C1 segment of cervical spinal cord (tissue), 14 donors: ENCODE data around the gene FYTTD1.
"Not testable (repeated sequence)": the region's sequence is repeated elsewhere in the genome, so short reads cannot be mapped to it uniquely, and the experiment has no call there.

ENCODE experiments used
- DNase-seq, 14 donors: peaks; one replicate each; lab custom pipeline; 2025; lab: John Stamatoyannopoulos, UW

FYTTD1 gene, protein sequence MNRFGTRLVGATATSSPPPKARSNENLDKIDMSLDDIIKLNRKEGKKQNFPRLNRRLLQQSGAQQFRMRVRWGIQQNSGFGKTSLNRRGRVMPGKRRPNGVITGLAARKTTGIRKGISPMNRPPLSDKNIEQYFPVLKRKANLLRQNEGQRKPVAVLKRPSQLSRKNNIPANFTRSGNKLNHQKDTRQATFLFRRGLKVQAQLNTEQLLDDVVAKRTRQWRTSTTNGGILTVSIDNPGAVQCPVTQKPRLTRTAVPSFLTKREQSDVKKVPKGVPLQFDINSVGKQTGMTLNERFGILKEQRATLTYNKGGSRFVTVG

DNA sequence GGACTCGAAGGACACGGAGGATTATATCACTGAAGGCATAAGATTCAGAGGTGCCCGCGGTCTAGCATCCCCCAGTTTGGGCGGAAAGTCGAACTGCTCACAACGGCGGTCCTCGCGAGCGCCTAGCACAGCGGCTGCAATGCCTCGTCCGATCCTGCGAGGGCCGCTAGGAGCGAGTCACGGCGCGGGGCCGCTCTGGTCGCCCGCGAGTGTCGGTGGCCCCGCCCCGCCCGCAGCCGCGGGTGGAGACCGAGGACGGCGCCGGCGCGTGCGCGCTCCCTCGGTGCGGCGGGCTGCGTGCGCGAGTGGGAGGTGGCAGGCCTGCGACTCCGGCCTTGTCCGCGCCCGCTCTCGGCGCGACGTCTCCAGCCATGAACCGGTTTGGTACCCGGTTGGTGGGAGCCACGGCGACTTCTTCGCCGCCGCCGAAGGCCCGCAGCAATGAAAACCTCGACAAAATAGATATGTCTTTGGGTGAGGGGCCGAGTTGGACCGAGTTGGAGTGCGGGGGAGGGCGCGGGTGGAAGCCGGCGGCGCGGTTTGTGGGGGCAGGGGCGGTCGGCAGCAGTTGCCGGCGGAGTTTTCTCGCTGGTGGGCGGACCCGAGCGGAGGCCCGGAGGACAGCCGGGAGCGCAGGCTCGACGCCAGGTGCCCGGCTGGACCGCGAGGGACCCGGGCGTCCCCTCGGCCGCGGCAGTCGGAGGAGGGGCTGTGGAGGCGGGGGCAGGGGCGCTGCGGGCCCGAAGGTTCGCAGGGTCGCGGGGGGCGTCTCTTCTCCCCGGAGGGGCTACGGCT is at the start of gene FYTTD1:
Gene FYTTD1 (plus strand): TSS at position 283 of the 795 bp plus-strand sequence. CDS start 89 bp downstream, at position 372.
- peak; percentile 53 to 96 (median 84) for DNase-seq

DNA sequence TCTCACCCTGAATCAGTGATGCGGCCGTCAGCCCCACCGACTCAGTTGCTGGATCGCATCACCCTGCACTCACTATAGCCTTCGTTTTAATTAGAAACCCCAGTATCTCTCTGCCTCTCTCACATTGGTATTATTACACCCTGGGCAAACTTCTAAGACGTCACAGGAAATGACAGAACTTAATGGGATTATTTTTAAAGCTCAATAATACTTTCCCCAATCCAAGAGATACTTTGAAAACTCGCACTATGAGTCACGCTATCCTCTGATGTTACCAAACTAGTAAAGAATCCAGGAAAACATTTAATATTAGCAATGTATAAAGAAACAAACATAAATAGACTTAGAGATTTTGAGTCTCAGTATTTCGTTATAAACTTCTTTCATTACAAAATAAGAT is 49.6 kb upstream of the FYTTD1 start:
- DNase-seq: no peak

DNA sequence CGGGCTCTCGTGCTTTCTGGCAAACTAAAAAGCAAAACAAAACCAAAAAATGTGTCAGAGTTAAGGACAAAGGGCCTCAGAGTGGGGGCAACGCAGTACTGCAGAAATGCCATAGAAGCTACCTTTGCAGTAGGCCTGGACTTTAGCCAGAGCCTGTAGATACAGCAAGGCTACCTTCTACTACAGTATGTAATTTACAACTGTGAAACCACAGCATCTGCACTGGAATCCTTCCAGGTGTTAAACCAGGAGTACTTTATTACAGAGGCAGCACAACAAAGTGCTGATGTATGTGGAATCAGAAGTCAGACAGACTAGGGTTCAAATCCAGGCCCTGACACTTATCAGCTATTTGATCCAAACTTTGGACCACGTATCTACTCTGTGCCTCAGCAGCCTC is 47.8 kb upstream of the FYTTD1 start:
- DNase-seq: no peak

DNA sequence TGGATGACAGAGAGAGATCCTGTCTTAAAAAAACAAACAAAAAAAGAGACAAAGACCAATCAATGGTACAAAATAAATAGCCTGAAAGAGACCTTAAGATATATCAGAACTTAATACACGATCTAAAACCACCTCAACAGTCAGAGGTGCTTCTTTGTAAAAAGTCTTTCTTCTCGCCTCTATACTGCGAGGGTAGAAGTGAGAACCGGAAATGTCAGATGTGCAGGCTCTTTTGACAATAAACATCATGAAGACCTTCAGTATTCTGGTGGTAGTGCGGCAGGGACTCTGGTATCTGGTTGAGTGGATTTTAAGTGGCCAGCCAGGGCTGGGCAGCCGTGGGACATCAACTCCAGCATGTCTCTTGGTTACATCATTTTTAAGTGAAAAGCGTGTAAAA is 43.0 kb upstream of the FYTTD1 start:
- DNase-seq: no peak

DNA sequence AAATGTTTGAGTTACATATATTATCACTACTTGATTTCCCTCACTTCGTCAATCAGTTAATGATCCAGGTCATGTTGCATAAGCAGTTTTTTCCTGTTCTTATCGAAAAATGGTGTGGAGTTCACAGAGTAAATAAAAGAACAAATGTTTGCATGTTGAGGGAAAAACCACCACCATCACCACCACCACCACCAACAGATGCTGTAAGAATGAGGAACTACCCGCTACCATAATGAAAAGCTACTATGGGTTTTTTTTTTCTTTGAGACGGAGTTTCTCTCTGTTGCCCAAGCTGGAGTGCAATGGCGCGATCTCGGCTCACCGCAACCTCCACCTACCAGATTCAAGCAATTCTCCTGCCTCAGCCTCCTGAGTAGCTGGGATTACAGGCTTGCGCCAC is 40.5 kb upstream of the FYTTD1 start:
- DNase-seq: no peak

DNA sequence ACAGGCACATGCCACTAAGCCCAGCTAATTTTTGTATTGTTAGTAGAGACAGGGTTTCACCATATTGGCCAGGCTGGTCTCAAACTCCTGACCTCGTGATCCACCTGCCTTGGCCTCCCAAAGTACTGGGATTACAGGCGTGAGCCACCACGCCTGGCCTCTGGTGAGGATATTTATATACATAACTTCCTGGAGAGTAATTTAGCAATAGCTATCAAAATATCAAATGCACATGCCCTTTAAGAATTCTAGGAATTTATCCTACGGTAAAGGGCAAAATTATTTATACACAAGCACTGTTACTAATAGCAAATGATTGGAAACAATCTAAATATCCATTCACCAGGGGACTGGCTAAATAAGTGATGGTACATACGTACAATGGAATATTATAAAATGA is 38.7 kb upstream of the FYTTD1 start:
- not testable (repeated sequence) for DNase-seq

DNA sequence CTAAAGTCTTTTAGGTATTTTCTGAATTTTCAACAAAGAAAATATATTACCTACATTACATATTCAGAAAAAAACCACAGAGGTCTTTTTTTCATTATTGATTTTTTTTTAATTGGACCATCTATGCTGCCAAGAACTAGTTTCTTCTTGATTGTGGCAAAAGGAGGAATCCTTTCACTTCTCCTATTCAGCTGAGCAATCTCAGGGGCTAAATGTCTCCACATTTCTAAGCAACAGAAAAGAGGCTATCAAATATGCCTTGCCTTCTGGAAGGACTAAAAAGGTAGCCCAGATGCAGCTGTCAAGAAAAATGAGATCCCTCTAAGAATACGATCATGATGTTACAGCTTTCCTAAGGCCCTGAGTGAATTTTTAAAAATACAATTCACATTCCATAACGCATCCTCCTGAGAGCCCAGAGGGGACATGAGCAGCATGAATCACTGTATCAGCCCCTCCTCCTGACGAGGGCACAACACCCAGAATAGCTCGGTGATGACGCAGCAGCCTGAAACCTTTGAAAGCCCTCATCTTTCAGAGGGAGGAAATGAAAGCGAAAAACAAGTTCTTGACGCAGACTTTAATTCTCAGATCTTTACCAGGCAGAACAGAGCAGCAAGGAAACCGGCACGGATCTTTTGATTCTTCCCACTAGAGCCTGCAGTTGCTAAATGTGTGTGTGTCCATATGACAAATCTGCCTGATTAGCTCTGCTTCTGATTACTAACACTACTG is 37.5 kb upstream of the FYTTD1 start:
- peak in 12 of 14 donors; percentile 47 to 89 (median 74) for DNase-seq

DNA sequence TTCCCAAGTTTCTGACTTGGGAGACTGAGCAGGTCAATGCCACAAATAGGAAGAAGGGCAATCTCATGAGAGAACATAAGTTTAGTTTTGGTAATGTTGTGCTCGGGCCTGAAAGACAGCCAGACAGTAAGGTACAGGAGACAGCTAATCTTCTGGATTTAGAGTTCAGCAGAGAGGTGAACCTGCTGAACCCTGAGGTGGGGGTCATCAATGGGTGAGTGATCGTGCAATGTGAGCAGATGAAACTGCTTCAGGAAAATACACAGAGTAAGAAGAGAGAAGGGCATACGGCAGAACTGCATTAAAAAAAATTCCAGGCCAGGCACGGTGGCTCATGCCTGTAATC is 36.2 kb upstream of the FYTTD1 start:
- no peak for DNase-seq

DNA sequence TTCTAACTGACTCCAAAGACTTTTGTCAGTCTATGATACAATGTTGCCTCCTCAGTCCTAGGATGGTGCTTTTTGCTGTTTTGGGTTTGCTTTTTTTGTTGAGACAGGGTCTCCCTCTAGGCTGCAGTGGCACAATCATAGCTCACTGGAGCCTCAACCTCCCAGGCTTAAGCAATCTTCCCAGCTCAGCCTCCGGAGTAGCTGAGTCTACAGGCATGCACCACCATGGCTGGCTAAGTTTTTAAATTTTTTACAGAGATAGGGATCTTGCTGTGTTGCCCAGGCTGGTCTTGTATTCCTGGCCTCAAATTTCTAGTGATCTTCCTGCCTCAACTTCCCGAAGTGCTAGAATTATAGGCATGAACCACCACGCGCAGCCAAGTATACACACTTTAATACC is 35.4 kb upstream of the FYTTD1 start:
- no peak for DNase-seq

DNA sequence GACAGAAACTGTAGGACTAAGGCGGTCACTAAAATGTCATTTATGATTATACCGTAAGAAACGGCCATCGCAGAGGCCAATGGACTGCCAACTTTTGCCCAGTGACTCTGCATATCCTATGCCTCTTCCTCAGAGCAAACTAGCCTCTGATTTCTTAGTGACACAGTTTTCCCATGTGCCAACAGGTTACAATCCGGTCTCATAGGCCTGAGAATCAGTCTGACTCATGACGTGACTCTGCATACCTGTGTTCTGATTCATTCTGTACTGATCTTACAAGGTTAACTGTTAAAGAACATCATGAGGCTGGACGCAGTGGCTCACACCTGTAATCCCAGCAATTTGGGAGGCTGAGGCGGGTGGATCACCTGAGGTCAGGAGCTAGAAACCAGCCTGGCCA is 30.8 kb upstream of the FYTTD1 start:
- no peak for DNase-seq

DNA sequence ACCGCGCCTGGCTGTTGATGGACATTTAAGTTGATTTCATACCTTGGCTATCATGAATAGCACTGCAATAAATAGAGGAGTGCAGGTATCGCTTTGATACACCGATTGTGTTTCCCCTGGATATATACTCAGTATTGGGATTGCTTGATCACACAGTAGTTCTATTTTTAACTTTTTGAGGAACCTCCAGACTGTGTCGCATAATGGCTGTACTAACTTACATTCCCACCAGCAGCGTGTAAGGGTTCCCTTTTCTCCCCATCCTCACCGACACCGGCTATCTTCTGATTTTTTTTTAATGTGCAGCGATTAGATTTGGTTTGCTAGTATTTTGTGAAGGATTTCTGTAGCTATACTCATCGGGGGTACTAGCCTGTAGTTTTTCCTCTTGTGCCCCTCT is 29.0 kb upstream of the FYTTD1 start:
- DNase-seq: no peak

DNA sequence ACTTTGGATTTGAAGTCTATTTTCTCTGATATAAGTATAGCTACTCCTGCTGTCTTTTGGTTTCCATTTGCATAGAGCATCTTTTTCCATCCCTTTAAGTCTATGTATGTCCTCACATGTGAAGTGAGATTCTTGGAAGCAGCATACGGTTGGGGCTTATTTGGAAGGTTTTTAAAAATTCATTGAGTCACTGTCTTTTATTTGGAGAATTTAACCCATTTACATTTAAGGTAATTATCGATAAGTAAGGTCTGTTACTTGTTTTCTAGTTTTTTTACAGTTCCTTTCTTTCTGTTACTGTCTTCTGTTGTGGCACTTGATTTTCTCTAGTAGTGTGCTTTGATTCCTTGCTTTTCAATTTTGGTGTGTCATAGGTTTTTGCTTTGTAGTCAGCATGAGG is 26.9 kb upstream of the FYTTD1 start:
- DNase-seq: no peak

DNA sequence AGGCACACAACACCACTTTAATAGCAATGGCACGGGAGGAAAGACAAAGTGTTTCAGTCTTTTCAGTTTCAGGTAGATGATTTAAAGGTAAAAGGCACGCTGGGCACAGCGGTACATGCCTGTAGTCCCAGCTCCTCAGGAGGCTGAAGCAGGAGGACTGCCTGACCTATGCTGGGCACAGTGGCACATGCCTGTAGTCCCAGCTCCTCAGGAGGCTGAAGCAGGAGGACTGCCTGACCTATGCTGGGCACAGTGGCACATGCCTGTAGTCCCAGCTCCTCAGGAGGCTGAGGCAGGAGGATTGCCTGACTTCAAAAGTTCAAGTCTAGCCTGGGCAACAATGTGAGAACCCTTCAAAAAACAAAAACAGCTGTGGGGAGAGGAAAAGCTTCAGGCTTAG is 21.8 kb upstream of the FYTTD1 start:
- DNase-seq: not testable (repeated sequence)

DNA sequence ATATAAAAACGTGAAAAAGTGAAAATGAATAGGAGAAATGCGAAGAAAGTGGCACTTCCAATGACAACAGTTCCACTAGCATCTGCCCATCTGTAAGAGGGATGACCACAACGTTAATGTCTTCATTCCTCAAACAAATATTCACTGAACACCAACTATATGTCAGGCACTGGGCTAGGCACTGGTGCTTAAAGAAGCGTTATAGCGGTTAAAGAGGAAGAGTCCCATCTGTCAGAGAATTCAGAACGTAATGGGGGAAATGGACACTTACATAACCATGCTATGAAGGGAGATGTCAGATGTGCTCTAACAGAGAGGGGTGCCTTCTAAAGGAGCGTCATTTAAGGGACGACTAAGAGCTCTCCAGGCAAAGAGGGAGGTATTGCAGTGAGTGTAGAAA is 21.2 kb upstream of the FYTTD1 start:
- DNase-seq: no peak

DNA sequence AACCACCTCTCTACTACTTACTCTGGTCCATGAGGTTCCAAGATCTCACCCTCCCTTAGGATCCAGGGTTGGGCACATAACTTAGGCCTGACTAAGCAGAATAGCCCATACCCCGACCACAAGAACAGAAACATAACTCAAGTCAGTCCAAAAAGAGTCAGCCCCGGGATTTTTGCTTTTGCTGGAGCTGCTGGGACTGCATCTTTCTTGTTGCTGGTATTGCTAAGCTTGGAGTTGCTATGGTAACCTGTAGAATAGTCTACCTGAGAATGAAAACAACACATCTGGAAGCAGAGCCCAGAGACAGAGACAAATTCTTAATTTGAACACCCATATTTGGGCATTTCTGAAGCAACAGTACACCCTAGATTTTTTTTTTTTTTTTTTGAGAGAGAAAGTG is 19.5 kb upstream of the FYTTD1 start:
- no peak for DNase-seq

DNA sequence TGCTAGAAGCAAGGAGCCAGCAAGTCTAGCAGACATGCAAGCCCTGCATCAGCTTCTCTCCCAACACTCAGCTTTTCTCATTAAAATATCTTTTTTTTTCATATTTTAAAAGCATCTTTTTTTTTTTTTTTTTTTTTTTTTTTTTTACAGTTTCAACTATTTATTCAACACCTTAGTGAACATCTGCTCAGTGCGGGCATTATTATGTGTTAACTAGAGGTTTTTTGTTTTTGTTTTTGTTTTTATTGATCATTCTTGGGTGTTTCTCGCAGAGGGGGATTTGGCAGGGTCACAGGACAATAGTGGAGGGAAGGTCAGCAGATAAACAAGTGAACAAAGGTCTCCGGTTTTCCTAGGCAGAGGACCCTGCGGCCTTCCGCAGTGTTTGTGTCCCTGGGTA is 18.9 kb upstream of the FYTTD1 start:
- not testable (repeated sequence) for DNase-seq

DNA sequence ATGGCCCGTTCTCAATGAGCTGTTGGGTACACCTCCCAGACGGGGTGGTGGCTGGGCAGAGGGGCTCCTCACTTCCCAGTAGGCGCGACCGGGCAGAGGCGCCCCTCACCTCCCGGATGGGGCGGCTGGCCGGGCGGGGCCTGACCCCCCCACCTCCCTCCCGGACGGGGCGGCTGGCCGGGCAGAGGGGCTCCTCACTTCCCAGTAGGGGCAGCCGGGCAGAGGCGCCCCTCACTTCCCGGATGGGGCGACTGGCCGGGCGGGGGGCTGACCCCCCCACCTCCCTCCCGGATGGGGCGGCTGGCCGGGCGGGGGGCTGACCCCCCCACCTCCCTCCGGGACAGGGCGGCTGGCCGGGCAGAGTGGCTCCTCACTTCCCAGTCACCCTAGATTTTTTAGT is 18.2 kb upstream of the FYTTD1 start:
- DNase-seq: not testable (repeated sequence)

DNA sequence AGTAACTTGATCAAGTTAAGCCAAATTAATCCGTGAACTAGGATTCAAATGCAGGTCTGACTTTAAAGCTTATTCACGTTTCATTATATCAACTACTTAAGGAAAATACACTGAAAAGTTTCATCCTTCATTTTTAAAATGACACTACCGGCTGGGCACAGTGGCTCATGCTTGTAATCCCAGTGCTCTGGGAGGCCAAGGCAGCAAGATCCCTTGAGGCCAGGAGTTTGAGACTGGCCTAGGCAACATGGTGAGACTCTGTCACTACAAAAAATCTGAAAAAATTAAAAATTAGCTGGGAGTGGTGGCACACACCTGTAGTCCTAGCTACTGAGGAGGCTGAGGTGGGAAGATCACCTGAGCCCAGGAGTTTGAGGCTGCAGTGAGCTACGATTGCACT is 16.6 kb upstream of the FYTTD1 start:
- DNase-seq: no peak

DNA sequence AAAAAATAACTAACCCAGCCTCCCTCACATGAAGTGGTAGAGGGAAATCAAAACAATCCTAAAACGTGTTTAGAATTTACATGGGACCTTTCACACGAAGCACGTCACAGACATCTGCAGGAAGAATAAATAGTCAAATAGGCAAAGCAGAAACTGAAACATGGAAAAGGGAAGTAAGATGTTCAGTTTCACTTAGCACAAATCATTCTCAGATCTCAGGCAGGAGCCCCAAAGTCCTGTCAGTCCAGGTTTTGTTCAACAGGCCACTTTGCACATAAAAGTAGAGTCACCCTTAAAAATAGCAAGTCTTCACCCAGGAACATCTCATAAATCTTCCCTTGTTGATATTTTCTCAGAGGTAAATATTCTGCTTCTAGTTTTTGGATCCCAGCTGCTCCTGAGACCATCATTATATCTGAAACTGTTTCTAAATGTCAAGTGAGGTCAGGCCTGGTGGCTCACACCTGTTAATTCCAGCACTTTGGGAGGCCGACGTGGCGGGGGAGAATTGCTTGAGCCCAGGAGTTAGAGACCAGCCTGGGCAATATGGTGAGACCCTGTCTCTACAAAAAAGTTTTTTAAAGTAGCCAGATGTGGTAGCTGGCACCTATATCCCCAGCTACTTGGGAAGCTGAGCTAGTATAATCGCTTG is 14.9 kb upstream of the FYTTD1 start:
- DNase-seq: no peak

DNA sequence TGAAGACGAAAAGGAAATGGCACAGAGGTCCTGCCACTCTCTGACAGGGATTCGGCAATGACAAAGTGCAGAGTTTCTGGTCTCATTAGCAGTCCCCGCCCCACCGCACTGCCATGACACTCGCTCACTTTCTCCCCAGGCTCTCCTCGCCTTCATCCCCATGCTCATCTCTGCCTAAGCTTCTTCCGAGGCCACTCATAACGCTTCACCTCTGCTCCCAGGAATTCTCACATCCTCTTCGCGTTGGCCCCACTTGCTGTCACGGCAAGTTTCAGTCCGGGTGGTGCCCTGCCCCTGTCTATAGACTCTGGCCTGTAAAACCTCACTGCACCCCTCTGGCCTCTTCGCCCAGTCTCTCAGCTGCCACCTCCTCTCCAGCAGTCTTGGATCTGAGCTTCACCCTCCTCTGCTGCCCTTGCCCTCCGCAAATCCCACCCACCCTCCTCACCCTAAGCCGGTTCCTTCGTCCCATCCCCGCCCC is 13.6 kb upstream of the FYTTD1 start:
- peak in 5 of 14 donors; percentile 41 to 68 (median 53) for DNase-seq

DNA sequence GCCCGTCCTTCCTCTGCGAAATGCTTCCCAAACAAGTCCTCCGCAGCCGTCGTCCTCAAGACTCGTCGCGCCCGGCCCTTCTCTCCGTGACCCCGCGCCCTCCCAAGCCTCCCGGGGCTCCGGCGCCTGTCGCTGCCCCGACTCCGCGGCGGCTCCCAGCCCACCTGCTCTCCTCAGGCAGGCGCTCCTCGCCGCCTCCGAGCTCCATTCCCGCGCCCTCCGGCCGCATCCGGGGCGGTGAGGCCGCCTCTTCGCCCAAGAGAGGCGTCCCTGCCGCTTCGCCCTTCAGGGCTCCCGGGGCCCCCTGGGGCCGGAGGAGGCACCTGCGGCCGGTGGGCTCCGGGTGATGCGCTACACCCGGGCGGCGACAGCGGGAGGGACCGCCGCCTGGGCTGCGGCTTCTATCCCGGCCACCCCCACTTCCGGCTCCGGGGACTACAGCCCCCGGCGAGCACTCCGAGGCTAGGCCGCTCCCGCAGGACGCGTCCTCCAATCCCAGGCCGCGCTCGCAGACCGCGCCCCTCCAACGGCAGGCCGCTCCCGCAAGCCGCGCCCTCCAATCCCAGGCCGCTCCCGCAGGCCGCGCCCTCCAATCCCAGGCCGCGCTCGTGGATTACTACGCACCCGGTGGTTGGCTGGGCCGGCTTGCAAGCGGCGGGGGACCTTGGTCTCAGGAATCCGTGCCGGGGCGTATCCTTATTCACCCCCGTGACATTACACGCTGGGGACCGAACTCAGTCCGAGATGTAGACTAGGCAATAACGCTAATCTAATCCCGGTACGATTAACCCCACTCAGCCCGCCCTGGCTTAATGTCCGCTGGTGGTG is 13.0 kb upstream of the FYTTD1 start, which contains the start of gene RUBCN:
Gene RUBCN (minus strand): TSS at position 414 of the 828 bp plus-strand sequence. CDS start 185 bp downstream, at position 229.
- DNase-seq: peak; percentile 55 to 98 (median 95)
